Kidney capillary endothelial cell (primary cell): ENCODE measurements around the gene DNAH2.
A peak's percentile ranks its signal among the peaks of the same experiment; 100 is the strongest.

Experiments
- DNase-seq: peaks from one replicate; pipeline ENCODE4 v3.0.0-alpha.2; 2018; ENCODE audit warnings: low spot score

DNAH2 gene

DNA sequence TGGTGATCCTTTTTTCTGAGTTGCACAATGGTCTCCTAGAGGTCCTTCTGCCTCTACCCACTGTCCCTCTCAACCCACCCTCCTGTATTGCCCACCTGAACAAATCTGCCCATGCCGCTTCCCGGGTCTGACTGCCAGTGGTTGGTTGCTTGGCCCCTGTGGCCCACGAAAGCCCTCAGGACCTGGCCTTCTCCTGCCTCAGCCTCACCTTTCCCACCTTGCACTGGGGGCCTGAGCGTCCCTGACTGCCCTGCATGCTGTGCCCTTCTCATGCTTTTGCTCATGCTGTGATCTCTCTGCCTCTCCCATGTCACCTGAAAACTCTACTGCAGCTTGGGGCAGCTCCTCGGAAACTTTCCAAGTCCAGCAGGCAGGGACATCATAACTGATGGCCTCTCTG, 102.7 kb downstream of the DNAH2 start:
- DNase-seq = no peak

DNA sequence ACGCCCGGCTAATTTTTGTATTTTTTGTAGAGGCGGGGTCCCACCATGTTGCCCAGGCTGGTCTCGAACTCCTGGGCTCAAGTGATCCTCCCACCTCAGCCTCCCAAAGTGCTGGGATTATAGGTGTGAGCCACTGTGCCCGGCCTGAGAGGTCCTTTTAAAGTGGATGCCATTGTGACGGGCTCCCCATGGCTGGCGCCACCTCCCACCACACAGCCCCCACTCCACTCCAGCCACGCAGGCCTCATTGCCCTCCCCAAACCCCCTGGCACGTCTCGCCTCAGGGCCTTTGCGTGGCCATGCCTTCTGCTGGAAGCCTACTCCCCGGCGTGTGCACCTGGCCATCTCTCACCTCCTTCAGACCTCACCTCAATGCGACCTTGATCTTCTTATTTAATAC, 104.6 kb downstream of the DNAH2 start:
- DNase-seq = no peak

DNA sequence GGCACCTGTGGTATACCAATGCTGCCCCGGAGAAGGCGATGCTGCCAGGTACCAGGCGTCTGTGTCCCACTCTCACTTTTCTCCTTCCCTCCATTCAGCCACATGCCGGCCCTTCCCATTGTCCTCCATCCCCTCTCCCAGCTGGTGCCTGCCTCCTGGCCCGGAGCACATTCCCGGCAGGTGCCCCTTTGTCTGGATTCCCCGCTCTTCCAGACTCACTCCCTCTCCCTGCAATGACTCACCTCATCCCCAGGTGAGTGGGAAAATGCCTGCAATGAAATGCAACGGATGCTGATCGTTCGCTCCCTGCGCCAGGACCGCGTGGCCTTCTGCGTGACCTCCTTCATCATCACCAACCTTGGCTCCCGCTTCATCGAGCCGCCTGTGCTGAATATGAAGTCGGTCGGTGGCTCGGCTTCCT, 106.0 kb downstream of the DNAH2 start:
- DNase-seq = no peak

DNA sequence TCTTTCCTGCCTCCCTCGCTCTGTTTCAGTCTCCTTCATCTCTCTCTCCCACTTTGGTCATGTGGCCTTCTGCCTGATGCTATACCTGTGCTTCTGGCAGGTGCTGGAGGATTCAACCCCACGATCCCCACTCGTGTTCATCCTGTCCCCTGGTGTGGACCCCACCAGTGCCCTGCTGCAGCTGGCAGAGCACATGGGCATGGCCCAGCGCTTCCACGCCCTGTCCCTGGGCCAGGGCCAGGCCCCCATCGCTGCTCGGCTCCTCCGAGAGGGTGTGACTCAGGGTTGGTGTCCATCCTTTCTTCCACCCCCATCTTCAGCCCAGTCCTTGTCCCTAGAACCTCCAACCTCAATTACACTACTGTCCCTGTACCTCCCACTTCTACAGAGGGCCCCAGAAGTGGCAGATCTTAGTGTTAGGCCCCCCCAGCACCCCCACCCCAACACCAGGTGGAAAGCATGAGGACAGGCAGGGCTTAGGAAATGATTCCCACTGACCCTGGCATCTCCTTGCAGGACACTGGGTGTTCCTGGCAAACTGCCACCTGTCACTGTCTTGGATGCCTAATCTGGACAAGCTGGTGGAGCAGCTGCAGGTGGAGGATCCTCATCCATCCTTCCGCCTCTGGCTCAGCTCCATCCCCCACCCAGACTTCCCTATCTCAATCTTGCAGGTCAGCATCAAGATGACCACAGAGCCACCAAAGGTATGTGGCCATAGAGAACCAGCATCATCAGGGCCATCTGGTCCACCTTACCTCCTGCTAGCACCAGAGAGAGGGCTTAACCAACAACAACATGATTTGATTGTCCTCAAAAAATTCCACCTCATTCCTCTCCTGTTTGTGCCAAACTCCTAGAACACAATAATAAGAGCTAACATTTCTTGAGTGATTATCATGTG, 106.7 kb downstream of the DNAH2 start:
- no peak for DNase-seq

DNA sequence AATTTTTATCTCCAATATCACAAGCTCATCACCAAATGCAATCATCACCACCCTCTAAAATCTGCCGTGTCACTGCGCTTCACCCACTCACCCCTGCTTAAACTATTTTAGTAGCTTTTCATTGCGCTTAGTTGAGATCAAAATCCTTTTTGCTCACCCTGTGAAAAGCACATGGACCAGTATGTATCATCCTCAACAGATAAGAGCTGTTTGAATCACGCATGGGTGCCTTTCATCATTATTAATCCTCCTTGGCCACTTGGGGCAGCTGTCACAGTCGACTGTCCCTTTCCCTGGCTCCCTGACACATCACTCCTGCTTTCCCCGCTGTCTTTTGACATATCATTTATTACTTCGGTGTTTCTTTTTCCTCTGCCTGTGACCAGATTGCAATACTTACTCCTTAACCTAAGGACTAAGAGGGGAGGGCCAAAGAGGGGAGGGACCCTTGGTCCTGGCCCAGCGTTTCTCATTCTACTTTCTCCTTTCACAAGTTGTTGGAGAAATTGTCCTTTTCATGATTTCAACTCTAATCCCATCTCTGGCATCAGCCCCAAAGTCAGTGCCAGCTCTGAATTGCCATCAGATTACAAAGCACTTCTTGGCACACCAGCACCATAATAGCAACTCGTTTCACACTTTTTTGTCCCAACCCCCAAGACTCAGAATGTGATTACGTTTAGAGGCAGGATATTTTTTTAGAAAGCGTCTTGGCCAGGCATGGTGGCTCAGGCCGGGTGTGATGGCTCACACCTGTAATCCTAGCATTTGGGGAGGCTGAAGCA, 107.9 kb downstream of the DNAH2 start:
- DNase-seq = no peak

DNA sequence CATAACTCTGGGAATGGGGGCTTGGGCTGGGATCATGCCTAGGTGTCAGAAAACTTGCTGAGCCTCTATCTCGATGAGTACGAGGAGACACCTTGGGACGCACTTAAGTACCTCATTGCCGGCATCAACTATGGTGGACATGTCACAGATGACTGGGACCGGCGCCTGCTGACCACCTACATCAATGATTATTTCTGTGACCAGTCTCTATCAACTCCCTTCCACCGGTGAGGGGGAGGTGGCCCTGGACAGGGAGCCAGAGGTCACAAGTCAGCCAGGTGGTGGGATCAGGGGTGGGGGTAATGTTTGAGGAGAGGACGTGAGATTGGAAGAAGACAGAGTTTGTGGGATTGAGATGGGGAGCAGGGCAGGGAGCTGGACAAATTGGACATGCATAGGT, 113.1 kb downstream of the DNAH2 start:
- no peak for DNase-seq

DNA sequence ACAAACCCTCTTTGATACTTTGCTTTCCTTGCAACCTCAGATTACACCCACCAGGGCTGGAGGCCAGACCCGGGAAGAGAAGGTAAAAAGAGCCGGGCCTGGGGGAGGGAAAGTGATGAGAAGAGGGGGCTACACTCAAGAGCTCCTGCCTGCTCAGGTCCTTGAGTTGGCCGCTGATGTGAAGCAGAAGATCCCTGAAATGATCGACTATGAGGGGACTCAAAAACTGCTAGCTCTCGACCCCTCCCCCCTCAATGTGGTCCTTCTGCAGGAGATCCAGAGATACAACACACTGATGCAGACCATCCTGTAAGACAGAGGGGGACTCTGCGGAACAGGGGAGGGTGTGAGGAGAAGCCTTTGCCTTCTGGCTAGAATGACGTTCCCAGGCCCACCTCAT, 113.7 kb downstream of the DNAH2 start:
- no peak for DNase-seq

DNA sequence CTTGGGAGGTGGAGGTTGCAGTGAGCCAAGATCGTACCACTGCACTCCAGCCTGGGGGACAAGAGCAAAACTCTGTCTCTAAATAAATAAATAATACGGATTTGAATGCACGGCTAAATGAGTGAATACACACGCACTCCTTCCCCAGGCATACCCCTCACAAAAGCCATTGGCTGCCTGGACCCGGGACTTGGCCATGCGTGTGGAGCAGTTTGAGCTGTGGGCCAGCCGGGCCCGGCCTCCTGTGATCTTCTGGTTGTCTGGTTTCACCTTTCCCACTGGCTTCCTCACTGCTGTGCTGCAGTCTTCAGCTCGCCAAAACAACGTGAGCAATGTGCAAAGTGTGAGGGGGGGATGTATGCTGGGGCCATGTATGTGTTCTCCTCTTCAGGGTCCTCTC, 114.9 kb downstream of the DNAH2 start:
- DNase-seq = no peak

DNA sequence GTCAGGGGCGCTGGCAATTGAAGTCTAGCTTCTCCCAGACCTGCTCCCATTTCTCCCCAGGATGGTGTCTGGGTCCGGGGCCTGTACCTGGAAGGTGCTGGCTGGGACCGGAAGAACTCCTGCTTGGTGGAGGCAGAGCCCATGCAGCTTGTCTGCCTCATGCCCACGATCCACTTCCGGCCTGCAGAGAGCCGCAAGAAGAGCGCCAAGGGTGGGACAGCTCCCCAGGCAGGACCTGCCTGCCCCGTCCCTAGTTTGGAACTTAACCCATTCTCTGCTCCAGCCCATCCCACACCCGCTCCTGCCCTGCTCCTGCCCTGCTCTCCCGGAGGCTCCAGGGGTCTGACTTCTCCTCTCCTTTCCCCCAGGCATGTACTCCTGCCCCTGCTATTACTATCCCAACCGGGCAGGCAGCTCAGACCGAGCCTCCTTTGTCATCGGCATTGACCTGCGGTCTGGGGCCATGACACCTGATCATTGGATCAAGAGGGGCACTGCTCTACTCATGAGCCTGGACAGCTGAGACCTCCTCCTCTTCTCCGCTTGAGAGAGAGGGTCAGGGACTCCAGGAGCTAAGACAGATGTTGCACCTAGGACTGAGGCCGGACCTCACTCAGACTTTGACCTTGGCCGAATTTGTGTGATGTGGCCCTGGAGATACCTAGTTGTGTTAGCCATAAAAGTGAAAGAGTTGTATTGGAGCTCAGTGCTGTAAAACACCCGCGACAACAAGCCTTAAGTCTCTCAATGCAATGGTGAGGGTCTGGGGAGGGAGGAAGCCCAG, 115.7 kb downstream of the DNAH2 start:
- DNase-seq = no peak

DNA sequence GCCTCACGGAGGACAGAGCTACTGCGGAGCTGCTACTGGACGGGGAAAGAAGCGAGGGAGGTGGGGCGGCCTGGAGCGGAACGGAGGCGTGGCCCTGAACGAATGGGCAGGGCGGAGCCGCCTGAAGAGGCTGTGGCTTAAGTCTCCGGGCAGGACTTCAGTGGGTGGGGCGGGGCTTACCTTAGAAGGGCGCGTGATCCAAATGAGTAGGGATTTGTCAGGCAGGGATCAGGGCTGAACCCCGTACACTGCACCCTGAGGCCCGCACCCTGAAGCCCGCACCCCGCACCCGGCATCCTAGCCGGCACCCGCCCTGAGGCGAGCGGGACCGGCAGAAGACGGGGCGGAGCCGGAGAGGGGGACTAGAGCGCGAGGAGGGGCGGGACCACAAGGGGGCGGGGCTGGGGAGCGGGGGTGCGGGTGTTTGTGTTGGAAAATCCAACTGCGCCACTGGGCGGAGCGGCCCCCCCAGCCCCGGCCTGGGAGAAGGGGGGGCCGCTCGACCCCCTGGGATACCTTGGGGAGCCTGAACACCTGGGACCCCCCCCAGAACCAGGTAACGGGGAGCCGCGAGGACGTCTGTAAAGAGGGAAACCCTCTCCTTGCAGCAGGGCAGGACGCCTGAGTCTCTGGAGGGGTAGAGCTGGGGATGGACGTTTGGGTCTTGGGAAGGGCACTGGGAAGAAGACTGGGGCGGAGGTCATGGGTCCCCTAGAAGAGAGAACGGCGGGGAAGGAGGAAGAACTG, 116.4 kb downstream of the DNAH2 start, which contains the start of gene KDM6B:
Gene KDM6B (plus strand): TSS at position 423 of the 747 bp plus-strand sequence. CDS start 11,338 bp downstream, outside the sequence.
- peak; percentile 79 for DNase-seq

DNA sequence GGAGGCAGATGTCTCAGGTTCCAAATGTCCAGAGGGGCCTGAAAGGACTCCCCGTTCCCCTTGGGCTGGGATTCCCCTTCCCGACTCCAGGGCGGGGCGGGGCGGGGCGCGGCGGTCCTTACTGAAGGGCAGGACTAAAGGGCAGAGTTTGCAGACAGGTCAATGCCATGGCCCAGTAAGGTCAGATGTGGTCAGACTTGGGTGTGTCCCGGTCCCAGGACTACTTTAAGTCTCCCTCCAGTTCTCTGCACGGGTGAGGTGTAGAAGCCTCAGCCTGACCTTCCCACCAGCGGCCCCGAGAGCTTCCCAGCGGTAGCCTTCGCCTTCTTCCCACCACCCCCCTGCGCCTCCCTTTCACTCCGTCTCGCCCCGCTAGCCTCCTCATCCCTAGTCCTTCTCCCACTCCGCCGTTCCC, 117.0 kb downstream of the DNAH2 start:
- DNase-seq = no peak

DNA sequence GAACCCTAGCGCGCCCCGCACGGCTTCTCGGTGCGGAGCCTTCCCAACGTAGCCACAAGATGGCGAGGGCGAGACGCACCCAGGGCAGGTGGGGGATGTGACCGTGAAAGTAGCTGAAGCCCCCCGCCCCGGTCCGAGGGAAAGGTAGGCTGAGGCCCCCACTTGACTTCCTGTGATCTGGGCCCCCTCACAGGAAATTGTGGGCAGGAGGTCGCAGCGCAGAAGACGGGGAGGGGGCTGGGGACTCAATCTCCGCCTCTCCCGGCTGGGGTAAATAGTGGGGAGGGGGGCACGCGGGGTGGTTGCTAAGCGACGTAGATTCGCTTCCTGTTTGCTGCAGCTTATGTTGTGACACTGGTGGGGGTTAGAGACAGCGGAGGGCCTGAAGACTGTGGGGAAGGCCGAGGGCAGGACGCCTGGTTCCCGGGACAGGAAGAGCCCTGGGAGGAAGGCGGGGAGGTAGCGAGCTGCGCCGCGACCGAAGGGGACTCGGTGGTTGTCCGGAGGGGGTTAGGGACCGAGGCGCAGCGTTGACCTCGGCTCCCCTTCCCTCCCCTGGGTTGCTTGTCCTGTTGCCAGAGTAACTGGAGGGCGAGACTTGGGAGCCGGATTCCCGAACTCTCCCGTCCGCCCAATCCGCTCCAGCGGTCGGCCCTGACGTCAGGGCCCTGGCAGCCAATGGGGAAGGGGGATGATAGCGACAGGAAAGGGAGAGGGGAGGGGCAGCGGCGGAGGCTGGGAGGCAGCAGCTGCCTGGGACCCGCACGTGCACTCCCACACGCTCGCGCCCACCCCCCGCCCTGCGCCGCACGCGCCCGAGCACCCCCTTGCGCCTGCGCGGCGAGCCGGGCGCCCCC, 117.6 kb downstream of the DNAH2 start:
- DNase-seq = peak; percentile 97

DNA sequence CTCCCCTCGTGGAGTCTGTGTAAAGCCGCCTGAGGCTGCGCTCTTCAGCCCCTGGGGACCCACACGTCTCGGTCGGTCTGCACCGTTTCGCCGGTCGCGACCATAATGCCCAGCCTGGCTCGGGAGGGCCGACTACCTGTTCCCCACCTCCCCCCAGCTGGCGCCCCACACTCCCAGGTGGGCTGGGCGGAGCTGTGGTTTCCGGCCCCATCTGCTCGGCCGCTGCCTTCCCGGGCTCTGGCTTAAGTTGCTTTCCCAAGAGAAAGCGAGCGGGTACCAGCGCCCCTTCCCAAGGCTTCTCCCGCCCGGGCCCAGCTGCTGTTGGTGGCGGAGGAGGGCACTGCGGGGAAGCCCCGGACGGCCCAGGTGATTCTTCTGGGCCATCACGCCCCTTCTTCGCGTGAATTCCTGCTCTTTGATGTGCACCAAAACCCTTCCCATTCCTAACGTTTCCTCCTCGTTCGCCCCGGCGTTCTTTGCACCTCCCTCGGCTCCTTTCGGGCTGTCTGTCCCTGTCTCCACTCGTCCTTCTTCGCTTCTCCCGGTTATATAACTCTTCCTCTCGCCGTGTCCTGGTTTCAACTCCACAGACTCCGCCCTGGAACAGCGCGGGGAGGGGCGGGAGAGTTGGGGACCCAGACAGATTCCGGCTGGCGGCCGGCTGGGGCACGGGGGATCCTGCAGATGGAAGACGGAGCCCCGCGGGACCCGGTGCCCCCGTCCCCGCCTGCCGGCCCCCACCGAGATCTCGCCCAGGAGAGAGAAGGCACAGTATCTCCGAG, 118.5 kb downstream of the DNAH2 start:
- DNase-seq = peak; percentile 35

DNA sequence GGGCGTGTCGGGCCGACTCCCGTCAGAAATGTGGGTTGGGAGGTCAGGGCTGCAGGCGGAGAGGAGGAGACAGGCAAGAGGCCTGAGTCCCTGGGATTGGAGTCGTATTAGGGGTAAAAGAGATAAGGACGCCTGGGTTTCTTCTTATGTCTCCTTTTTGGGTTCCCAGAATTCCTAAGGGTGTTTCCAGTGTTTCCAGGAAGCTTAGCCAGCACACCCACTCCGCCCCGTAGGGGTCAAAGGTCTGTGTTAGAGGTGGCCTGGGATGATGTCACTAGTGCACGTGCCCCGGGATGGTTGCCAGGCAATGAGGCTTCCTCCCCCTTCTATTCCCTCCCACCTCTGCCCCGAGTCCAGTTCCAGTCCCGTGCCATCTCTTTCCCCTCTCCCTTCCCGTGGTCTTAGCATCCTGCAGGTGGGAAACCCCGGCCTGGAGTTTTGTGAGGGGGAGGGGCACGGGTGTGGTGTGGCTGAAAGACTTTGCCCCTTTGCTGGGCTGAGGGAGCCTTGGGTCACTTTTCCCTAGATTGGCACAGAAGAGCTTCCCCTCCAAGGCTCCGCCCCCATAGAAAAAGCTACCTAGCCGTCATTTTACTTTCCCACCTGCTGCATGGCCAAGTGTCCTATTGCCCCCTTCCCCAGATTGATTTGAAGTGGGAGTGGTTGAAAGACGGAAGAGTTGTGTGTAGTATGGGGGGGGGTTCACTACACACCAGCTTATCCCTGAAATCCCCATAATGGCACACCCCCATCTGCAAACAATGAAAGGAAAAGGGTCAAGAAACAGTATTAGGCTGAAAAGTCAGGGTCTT, 119.3 kb downstream of the DNAH2 start:
- peak; percentile 96 for DNase-seq

DNA sequence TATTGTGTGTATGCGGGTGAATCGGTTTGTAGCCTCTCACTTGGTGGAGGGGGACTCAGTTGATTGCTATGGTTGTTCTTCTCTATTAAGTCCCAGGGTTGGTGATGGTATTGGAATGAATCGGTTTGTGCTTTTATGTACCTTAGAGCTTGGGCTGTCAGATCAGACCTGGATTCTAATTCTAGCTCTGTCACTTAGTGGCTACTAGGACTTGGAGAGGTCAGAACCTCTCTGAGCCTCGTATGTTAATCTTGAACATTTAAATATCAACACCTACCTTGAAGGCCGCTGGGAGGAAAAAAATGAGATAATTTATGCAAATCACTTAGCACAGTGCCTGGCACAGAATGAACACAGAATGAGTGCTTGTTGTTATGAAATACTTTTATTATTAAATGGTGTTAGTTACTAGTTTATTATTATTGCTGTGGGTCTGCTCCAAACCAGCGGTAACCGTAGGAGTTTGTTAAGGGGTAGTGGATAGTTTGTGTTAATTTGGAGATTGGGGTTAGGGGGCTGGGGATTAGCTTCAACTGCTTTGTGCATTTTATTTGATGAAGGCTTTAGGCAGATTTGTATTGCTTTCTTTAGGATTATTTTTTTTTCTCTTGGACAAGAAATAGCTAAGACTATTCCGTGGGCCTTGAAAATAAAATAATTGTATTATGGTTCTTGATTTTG, 120.0 kb downstream of the DNAH2 start:
- peak; percentile 30 for DNase-seq

DNA sequence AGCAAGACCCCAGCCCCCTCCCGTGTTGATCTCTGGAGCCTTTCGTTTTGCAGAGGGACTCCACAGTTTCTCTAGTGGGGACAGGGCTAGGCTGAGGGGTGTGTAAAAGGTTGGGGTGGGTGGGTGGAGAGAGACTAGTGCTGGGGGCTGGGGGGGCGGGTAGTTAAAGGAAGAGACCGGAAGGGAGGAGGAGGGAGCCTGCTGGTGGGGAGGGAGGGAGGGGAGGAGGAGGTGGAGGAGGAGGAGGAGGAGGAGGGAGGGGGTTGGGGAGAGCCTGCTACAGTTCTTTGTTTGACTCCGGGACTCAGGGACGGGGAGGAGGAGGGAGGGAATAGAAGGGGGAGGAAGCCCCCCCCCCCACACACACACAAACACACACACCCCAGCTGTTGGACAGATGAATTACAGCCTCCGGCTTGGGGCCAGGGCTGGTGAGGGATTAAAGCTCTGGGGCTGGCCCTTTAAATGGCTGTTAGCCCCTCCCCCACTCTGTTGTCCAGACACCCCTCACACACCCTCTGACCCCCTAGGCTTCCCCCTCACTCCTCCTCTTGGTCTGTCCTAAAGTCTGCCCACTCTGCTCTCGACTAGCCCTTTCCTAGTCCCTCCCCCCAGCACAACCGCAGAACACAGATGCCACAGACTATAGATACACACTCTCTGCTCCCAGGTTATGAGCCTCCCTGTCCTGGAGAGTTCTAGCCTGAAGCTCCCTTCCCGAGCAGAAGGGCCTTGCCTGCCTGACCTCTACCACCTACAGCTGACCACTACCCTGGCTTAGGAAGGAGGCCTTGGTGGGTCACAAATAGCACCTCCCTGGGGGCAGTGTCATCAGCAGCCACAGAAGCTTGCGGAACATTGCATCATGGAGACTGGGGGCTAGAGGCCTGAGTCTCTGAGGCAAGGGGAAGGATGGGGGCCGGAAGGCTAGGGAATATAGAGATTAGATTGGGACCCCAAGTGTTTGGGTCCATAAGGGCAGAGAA, 120.8 kb downstream of the DNAH2 start:
- peak; percentile 30 for DNase-seq
